M059J (cell line): ENCODE data around the gene DSE. TPM values are rescaled to one million over a fixed set of nuclear protein-coding genes. Genes with fewer than 3 reads are reported as not detected.

Experiments used
- DNase-seq: peaks from one replicate; pipeline ENCODE4 v3.0.0-alpha.2; 2012; ENCODE audit warnings: low read depth
- total RNA-seq: library from RNA; depleted of rRNA; stranded (reverse); fragments of >200 nt; shearing (Covaris generic); gene quantifications from 2 replicates; pipeline ENCODE4 v1.2.3, GENCODE V29; 2014

DSE gene
- total RNA-seq, 1 experiment from 2014 or later: 24.5 TPM

- peak; percentile 80 for DNase-seq
These were observed 16.6 kb downstream of the DSE start for GRCh38 chr6:116387374-116387773.

- DNase-seq: no peak
These were observed 18.2 kb downstream of the DSE start for GRCh38 chr6:116388924-116389323.

- DNase-seq: peak; percentile 40
These were observed 18.6 kb downstream of the DSE start for GRCh38 chr6:116389357-116389756.

GRCh38 chr6:116390581-116390980 lies 19.8 kb downstream of the DSE start:
- DNase-seq: no peak

- no peak for DNase-seq
These were observed 21.6 kb downstream of the DSE start for GRCh38 chr6:116392132-116393013.

GRCh38 chr6:116393430-116393829 lies 22.7 kb downstream of the DSE start:
- DNase-seq: no peak

GRCh38 chr6:116395647-116396046 lies 24.9 kb downstream of the DSE start:
- DNase-seq: no peak

- DNase-seq: no peak
These were observed 25.7 kb downstream of the DSE start for GRCh38 chr6:116396441-116396840.

- peak; percentile 24 for DNase-seq
These were observed 27.2 kb downstream of the DSE start for GRCh38 chr6:116397914-116398313.

GRCh38 chr6:116398316-116399010 lies 27.7 kb downstream of the DSE start:
- DNase-seq: no peak

- no peak for DNase-seq
These were observed 28.5 kb downstream of the DSE start for GRCh38 chr6:116399287-116399686.

GRCh38 chr6:116400328-116400727 lies 29.6 kb downstream of the DSE start:
- DNase-seq: no peak

- no peak for DNase-seq
These were observed 31.6 kb downstream of the DSE start for GRCh38 chr6:116402108-116402937.

- no peak for DNase-seq
These were observed 32.5 kb downstream of the DSE start for GRCh38 chr6:116403205-116403604.

GRCh38 chr6:116404696-116405095 lies 33.9 kb downstream of the DSE start:
- no peak for DNase-seq

- DNase-seq: no peak
These were observed 34.4 kb downstream of the DSE start for GRCh38 chr6:116405138-116405537.

- peak; percentile 54 for DNase-seq
These were observed 35.1 kb downstream of the DSE start for GRCh38 chr6:116405652-116406356.

- DNase-seq: peak; percentile 63
These were observed 36.1 kb downstream of the DSE start for GRCh38 chr6:116406678-116407345.

- no peak for DNase-seq
These were observed 37.7 kb downstream of the DSE start for GRCh38 chr6:116408491-116408890.

- no peak for DNase-seq
These were observed 39.0 kb downstream of the DSE start for GRCh38 chr6:116409756-116410155.

- DNase-seq: peak; percentile 41
These were observed 40.5 kb downstream of the DSE start for GRCh38 chr6:116411284-116411623.
